ENCODE results near the gene ZNF175. TPM values are rescaled to one million over a fixed set of nuclear protein-coding genes. Genes with fewer than 3 reads are reported as not detected.
"Not testable (repeated sequence)": the region's sequence is repeated elsewhere in the genome, so short reads cannot be mapped to it uniquely, and the experiment has no call there.

ZNF175 gene
- total RNA-seq, 1 donor = 12.9 TPM

- DNase-seq (ENCODE audit: low read depth) = no peak
- H3K4me3 ChIP-seq (ENCODE audit: low read depth, low read length) = no peak overlapping the region
- no peak for TF ChIP-seq CTCF (IDR thresholded peaks at IDR 0.05; ENCODE audit: insufficient read depth, low read length)
These were observed 56.5 kb downstream of the ZNF175 start for GRCh38 chr19:51627491-51628138.

- TF ChIP-seq CTCF (IDR thresholded peaks at IDR 0.05; ENCODE audit: insufficient read depth, low read length) = no peak
- DNase-seq (ENCODE audit: low read depth) = no peak
- H3K4me3 ChIP-seq (ENCODE audit: low read depth, low read length) = no peak overlapping the region
These were observed 57.3 kb downstream of the ZNF175 start for GRCh38 chr19:51628153-51628939.

- not testable (repeated sequence) for H3K4me3 ChIP-seq (ENCODE audit: low read depth, low read length); DNase-seq (ENCODE audit: low read depth)
These were observed 59.2 kb downstream of the ZNF175 start, which contains the start of gene SIGLEC5 for GRCh38 chr19:51630315-51630714. Gene SIGLEC5 (minus strand): TSS chr19:51630401. CDS start chr19:51630335, 66 bp downstream.

- TF ChIP-seq CTCF (IDR thresholded peaks at IDR 0.05; ENCODE audit: insufficient read depth, low read length) = no peak
- H3K4me3 ChIP-seq (ENCODE audit: low read depth, low read length) = no peak overlapping the region
- DNase-seq (ENCODE audit: low read depth) = no peak
These were observed 61.0 kb downstream of the ZNF175 start for GRCh38 chr19:51632126-51632525.

GRCh38 chr19:51637362-51637978 lies 66.4 kb downstream of the ZNF175 start:
- no peak overlapping the region for H3K4me3 ChIP-seq (ENCODE audit: low read depth, low read length)
- TF ChIP-seq CTCF (IDR thresholded peaks at IDR 0.05; ENCODE audit: insufficient read depth, low read length) = peak; percentile 18
- DNase-seq (ENCODE audit: low read depth) = peak; percentile 2

GRCh38 chr19:51639916-51640315 lies 68.8 kb downstream of the ZNF175 start:
- TF ChIP-seq CTCF (IDR thresholded peaks at IDR 0.05; ENCODE audit: insufficient read depth, low read length) = no peak
- H3K4me3 ChIP-seq (ENCODE audit: low read depth, low read length) = no peak overlapping the region
- no peak for DNase-seq (ENCODE audit: low read depth)

GRCh38 chr19:51640386-51640785 lies 69.3 kb downstream of the ZNF175 start:
- no peak for DNase-seq (ENCODE audit: low read depth)
- no peak overlapping the region for H3K4me3 ChIP-seq (ENCODE audit: low read depth, low read length)
- TF ChIP-seq CTCF (IDR thresholded peaks at IDR 0.05; ENCODE audit: insufficient read depth, low read length) = no peak
